ENCODE data around the gene CD47.

- TF ChIP-seq CTCF (IDR thresholded peaks at IDR 0.05) = no peak
- TF ChIP-seq EZH2 (IDR thresholded peaks at IDR 0.05; ENCODE audit: borderline replicate concordance, insufficient read depth, low read depth, low read length, poor library complexity, severe bottlenecking) = no peak
These were observed 39.4 kb upstream of the CD47 start for GRCh38 chr3:108130236-108130635.
